PC-3 (cell line): Measurements from ENCODE around the gene FMNL3. TPM values are rescaled to one million over a fixed set of nuclear protein-coding genes. Genes with fewer than 3 reads are reported as not detected.

Experiments
- ATAC-seq: fragments of 200-7000 bp; cut with Tn5 transposase; 2 replicates; pipeline ENCODE4 v1.9.1; 2020; ENCODE audit warnings: mild to moderate bottlenecking, moderate library complexity
- BruUV-seq: library from RNA; stranded (reverse); fragments of 400-500 nt; replicated peaks from 2 replicates; lab custom pipeline; 2021; lab: Mats Ljungman, UMichigan
- CTCF ChIA-PET: fragments of 300-600 bp; sonication (Branson Sonifier 250); formaldehyde crosslinking; loops from one replicate; lab custom pipeline; 2022; ENCODE audit warnings: antibody characterized with exemption; lab: Charles Lee
- POLR2A ChIA-PET: fragments of 300-600 bp; sonication (Branson Sonifier 250); formaldehyde crosslinking; loops from one replicate; lab custom pipeline; 2022; ENCODE audit warnings: antibody characterized with exemption; ENCODE audit not compliant: unreplicated experiment; lab: Charles Lee
- DNase-seq: peaks from one replicate; pipeline ENCODE4 v3.0.0-alpha.2; 2015
- H2AFZ ChIP-seq: fragments of 300-600 bp; sonication (generic); 2 replicates; pipeline ENCODE4 v1.6.0; 2016; ENCODE audit warnings: antibody characterized with exemption, low read length
- H3F3A ChIP-seq: fragments of 300-600 bp; sonication (generic); one replicate; pipeline ENCODE4 v1.6.0; 2017; ENCODE audit warnings: antibody characterized with exemption, low read length, control low read depth, mild to moderate bottlenecking; ENCODE audit not compliant: unreplicated experiment
- H3K27ac ChIP-seq: fragments of 300-600 bp; sonication (generic); 2 replicates; pipeline ENCODE4 v1.5.1; 2016; ENCODE audit warnings: mild to moderate bottlenecking, low read length
- H3K27me3 ChIP-seq: fragments of 300-600 bp; sonication (generic); 2 replicates; pipeline ENCODE4 v1.6.1; 2016; ENCODE audit warnings: low read length, mixed read lengths
- H3K36me3 ChIP-seq: fragments of 300-600 bp; sonication (generic); 2 replicates; pipeline ENCODE4 v1.6.1; 2016; ENCODE audit warnings: low read depth, mixed run types, low read length, mixed read lengths
- H3K4me1 ChIP-seq: fragments of 300-600 bp; sonication (generic); 2 replicates; pipeline ENCODE4 v1.5.1; 2016; ENCODE audit warnings: low read length; ENCODE audit not compliant: insufficient read depth
- H3K4me2 ChIP-seq: fragments of 300-600 bp; sonication (generic); 2 replicates; pipeline ENCODE4 v1.6.0; 2016; ENCODE audit warnings: low read length
- H3K4me3 ChIP-seq: fragments of 300-600 bp; sonication (generic); 2 replicates; pipeline ENCODE4 v1.5.1; 2016; ENCODE audit warnings: mild to moderate bottlenecking, low read length, mixed read lengths
- H3K79me2 ChIP-seq: fragments of 300-600 bp; sonication (generic); 2 replicates; pipeline ENCODE4 v1.6.1; 2017; ENCODE audit warnings: low read length, mixed read lengths
- H3K9ac ChIP-seq: fragments of 300-600 bp; sonication (generic); 2 replicates; pipeline ENCODE4 v1.6.0; 2016; ENCODE audit warnings: mild to moderate bottlenecking, low read length
- H3K9me2 ChIP-seq: fragments of 300-600 bp; sonication (generic); replicated peaks from 2 replicates; pipeline ENCODE4 v1.6.1; 2016; ENCODE audit warnings: mixed run types, low read length, mixed read lengths
- H3K9me3 ChIP-seq: fragments of 300-600 bp; sonication (generic); 2 replicates; pipeline ENCODE4 v1.6.1; 2016; ENCODE audit warnings: low read length, mixed read lengths
- H4K20me1 ChIP-seq: fragments of 300-600 bp; sonication (generic); 2 replicates; pipeline ENCODE4 v1.6.1; 2016; ENCODE audit warnings: low read length, mixed read lengths
- CTCF ChIP-seq: fragments of 300-600 bp; sonication (generic); conservative IDR thresholded peaks from 2 replicates; pipeline ENCODE4 v1.5.1; 2017; ENCODE audit warnings: antibody characterized with exemption, low read depth, mild to moderate bottlenecking, low read length
- EZH2 ChIP-seq: fragments of 300-600 bp; sonication (generic); IDR thresholded peaks from one replicate; pipeline ENCODE4 v1.6.1; 2017; ENCODE audit warnings: antibody characterized with exemption, mild to moderate bottlenecking, low read length; ENCODE audit not compliant: unreplicated experiment
- EZH2phosphoT487 ChIP-seq: fragments of 300-600 bp; sonication (generic); IDR thresholded peaks from 2 replicates; pipeline ENCODE4 v1.6.1; 2018; ENCODE audit warnings: mild to moderate bottlenecking, antibody characterized with exemption, low read length, borderline replicate concordance
- intact Hi-C: fragments of 100-400 bp; cut with micrococcal nuclease; formaldehyde crosslinking; loops from 2 replicates; pipeline ENCODE4 v1.9.0; 2023
- total RNA-seq: library from RNA; depleted of rRNA; stranded (reverse); fragments of >200 nt; gene quantifications from 2 replicates; pipeline ENCODE4 v1.2.3, GENCODE V29; 2014

The FMNL3 gene
- total RNA-seq, 1 experiment from 2014 or later: 6.2 TPM

- Histone ChIP-seq H2AFZ (no peak overlapping the region), H3K27me3 (no peaks in the 10 kb centered on the region), H3F3A (no peaks in the 10 kb centered on the region), H3K9me2 (no peaks in the 10 kb centered on the region), H3K4me1 (peaks cover 4% of the 10 kb centered on the region; the same call in 1 of the 2 replicates), H3K36me3 (no peaks in the 10 kb centered on the region), H3K27ac (peak overlapping the region; percentile 10; the same call in 1 of the 2 replicates), H3K9me3 (no peaks in the 10 kb centered on the region), H4K20me1 (no peaks in the 10 kb centered on the region), H3K4me2 (no peak overlapping the region), H3K79me2 (no peaks in the 10 kb centered on the region), H3K9ac (no peak overlapping the region), H3K4me3 (no peak overlapping the region)
- DNase-seq (peak; percentile 42), ATAC-seq (peak; percentile 39)
- CTCF ChIA-PET: no interaction called here
- POLR2A ChIA-PET: no interaction called here
- intact Hi-C loops: no loop called here
- no TSS peak for BruUV-seq
- TF ChIP-seq CTCF (no peak), EZH2 (no peak), EZH2phosphoT487 (no peak)
Observed at GRCh38 chr12:49642370-49642802, 64.8 kb downstream of the FMNL3 start.

DNA sequence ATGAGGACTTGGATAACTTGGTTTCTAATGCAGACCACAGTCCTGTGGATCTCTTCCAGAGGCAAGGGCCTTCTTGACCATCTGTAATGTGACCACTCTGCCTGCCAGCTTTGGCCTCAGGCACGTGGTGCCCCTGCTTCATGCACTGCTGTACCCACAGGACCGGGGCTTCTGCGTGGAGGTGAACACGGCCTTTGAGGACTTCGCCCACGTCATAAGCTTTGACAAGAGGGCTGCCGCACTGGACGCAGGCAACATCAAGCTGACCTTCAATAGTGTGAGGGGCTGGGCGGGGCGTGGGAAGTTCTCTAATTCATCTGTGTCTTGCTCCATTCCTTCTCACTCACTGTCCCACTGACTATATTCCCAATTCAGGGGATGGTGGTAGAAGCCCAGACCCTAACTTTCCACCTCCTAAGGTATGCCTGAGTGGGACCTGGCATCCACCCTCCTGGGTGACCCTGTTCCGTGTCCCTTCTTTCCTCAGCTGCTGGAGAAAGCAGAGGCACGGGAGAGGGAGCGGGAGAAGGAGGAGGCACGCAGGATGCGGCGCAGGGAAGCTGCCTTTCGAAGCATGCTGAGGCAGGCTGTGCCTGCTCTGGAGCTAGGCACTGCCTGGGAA is 65.3 kb downstream of the FMNL3 start:
- Histone ChIP-seq H3K9me3 (no peaks in the 10 kb centered on the region), H3K4me1 (peaks cover 4% of the 10 kb centered on the region; the same call in 1 of the 2 replicates), H3K36me3 (no peaks in the 10 kb centered on the region), H3K27me3 (no peaks in the 10 kb centered on the region), H3K9me2 (no peaks in the 10 kb centered on the region), H3K4me3 (no peak overlapping the region), H3F3A (no peaks in the 10 kb centered on the region), H4K20me1 (no peaks in the 10 kb centered on the region), H3K4me2 (no peak overlapping the region), H3K27ac (peak overlapping the region; percentile 10; the same call in 1 of the 2 replicates), H3K9ac (no peak overlapping the region), H2AFZ (no peak overlapping the region), H3K79me2 (no peaks in the 10 kb centered on the region)
- no peak for ATAC-seq
- intact Hi-C loops: no loop called here
- no peak for DNase-seq
- no TSS peak for BruUV-seq
- POLR2A ChIA-PET: no interaction called here
- TF ChIP-seq CTCF: no peak
- no peak for TF ChIP-seq EZH2
- no peak for TF ChIP-seq EZH2phosphoT487
- CTCF ChIA-PET: no interaction called here
